K562 (cell line): ENCODE results near the gene ELF3. TPM values are rescaled to one million over a fixed set of nuclear protein-coding genes. Genes with fewer than 3 reads are reported as not detected.

Source experiments
- ARNT ChIP-seq, 2 experiments: fragments of 450-650 bp; IDR thresholded peaks; 2 replicates each; pipeline ENCODE4 v1.6.1; 2016; ENCODE audit warnings: mild to moderate bottlenecking in 1 of 2
- ATF7 ChIP-seq: fragments of 450-650 bp; IDR thresholded peaks from 2 replicates; pipeline ENCODE4 v1.7.1; 2014; ENCODE audit warnings: mild to moderate bottlenecking, moderate library complexity
- CHAMP1 ChIP-seq: fragments of 450-650 bp; IDR thresholded peaks from 2 replicates; pipeline ENCODE4 v1.6.1; 2016; ENCODE audit warnings: mild to moderate bottlenecking
- CREB5 ChIP-seq: fragments of 250-450 bp; sonication (Bioruptor Pico); IDR thresholded peaks from 2 replicates; pipeline ENCODE4 v1.5.0; 2020; ENCODE audit warnings: mild to moderate bottlenecking
- EP400 ChIP-seq: fragments of 450-650 bp; IDR thresholded peaks from 2 replicates; pipeline ENCODE4 v1.6.1; 2017; ENCODE audit warnings: antibody characterized with exemption, mild to moderate bottlenecking, moderate library complexity
- HLTF ChIP-seq: fragments of 450-650 bp; IDR thresholded peaks from 2 replicates; pipeline ENCODE4 v1.6.1; 2016
- IFI16 ChIP-seq: fragments of 250-450 bp; sonication (Bioruptor Pico); IDR thresholded peaks from 2 replicates; pipeline ENCODE4 v2.1.2; 2022; ENCODE audit warnings: mild to moderate bottlenecking, inconsistent platforms
- RBM14 ChIP-seq: fragments of 200-400 bp; formaldehyde crosslinking; IDR thresholded peaks from 2 replicates; pipeline ENCODE4 v1.6.1; 2018; ENCODE audit warnings: low read depth, mild to moderate bottlenecking, low read length, moderate library complexity, borderline replicate concordance; ENCODE audit not compliant: insufficient read depth
- TAL1 ChIP-seq: fragments of 450-650 bp; IDR thresholded peaks from 2 replicates; pipeline ENCODE4 v1.6.1; 2016; ENCODE audit warnings: mild to moderate bottlenecking
- ZBTB49 ChIP-seq: sonication (generic); formaldehyde crosslinking; IDR thresholded peaks from 2 replicates; pipeline ENCODE4 v1.8.0; 2022; ENCODE audit warnings: missing genetic modification reagents, mild to moderate bottlenecking, borderline replicate concordance
- ZFX ChIP-seq: sonication (generic); formaldehyde crosslinking; IDR thresholded peaks from 2 replicates; pipeline ENCODE4 v1.8.0; 2022; ENCODE audit warnings: mild to moderate bottlenecking, missing genetic modification reagents, moderate library complexity
- ZNF165 ChIP-seq: fragments of 250-450 bp; sonication (Bioruptor Pico); IDR thresholded peaks from 2 replicates; pipeline ENCODE4 v1.4.0; 2020; ENCODE audit warnings: borderline replicate concordance
- ZNF175 ChIP-seq: fragments of 200-800 bp; sonication (Bioruptor generic); IDR thresholded peaks from 2 replicates; pipeline ENCODE4 v1.6.1; 2016; ENCODE audit warnings: low read depth, mild to moderate bottlenecking, missing genetic modification characterization, missing compliant biosample characterization
- ZNF778 ChIP-seq: fragments of 450-650 bp; formaldehyde crosslinking; IDR thresholded peaks from 2 replicates; pipeline ENCODE4 v1.4.0; 2020; ENCODE audit warnings: mild to moderate bottlenecking, moderate library complexity
- ZNF830 ChIP-seq: fragments of 250-450 bp; sonication (Bioruptor Pico); IDR thresholded peaks from 2 replicates; pipeline ENCODE4 v1.5.0; 2021; ENCODE audit warnings: mild to moderate bottlenecking
- polyA plus RNA-seq, 8 experiments: library from polyadenylated mRNA; depleted of rRNA in 4 of 8; stranded (reverse) in 5 of 8; unstranded in 3 of 8; fragments of >200 nt; fragmentation: Nextera tagmentation in 2 of 8; fragmentation: Illumina TruSeq in 1 of 8; extraction: Ambion mirVana in 2 of 8; extraction: Trizol in 1 of 8; gene quantifications; 2 replicates each; pipeline versions ENCODE4 v1.2.1 to v1.2.3, GENCODE V29; 2011 to 2014; ENCODE audit warnings: inconsistent platforms in 1 of 8, missing spikeins in 1 of 8
- total RNA-seq, 7 experiments: library from RNA; depleted of rRNA in 6 of 7; stranded (reverse); fragments of >200 nt in 6 of 7; fragmentation: Illumina TruSeq in 2 of 7; extraction: Trizol in 2 of 7; gene quantifications; 2 replicates each; pipeline versions ENCODE4 v1.2.1 to v1.2.3, GENCODE V29; 2011 to 2021; ENCODE audit warnings: low replicate concordance in 1 of 7
- TF ChIP-seq, protein P1 (sequence below): sonication (generic); formaldehyde crosslinking; IDR thresholded peaks from 2 replicates; pipeline ENCODE4 v1.8.1; 2023; ENCODE audit warnings: mild to moderate bottlenecking, missing genetic modification reagents, moderate library complexity
- TF ChIP-seq, protein P2 (sequence below): fragments of 250-450 bp; sonication (Bioruptor Pico); IDR thresholded peaks from 2 replicates; pipeline ENCODE4 v1.9.0; 2021; ENCODE audit warnings: mild to moderate bottlenecking, inconsistent platforms

ELF3 gene
- total and polyA plus RNA-seq, 9 of the 15 experiments (the other 6 are each of a cell fraction or from before 2014, with no cell fraction given), result 0.03 to 1.2 (median 0.07) TPM; not detected in 4

- TF ChIP-seq CREB5 (CRISPR knock-in tag), result no peak
- TF ChIP-seq CHAMP1, result no peak
- peak; percentile 84 for TF ChIP-seq HLTF
- peak; percentile 99 for TF ChIP-seq ZFX
- no peak for TF ChIP-seq ZNF778 (CRISPR knock-in tag)
- TF ChIP-seq ATF7, result peak; percentile 70; the same call in 1 of the 2 replicates
- TF ChIP-seq IFI16 (CRISPR knock-in tag), result no peak
- TF ChIP-seq EP400, result peak; percentile 85; the same call in 1 of the 2 replicates
- TF ChIP-seq, protein P1, sequence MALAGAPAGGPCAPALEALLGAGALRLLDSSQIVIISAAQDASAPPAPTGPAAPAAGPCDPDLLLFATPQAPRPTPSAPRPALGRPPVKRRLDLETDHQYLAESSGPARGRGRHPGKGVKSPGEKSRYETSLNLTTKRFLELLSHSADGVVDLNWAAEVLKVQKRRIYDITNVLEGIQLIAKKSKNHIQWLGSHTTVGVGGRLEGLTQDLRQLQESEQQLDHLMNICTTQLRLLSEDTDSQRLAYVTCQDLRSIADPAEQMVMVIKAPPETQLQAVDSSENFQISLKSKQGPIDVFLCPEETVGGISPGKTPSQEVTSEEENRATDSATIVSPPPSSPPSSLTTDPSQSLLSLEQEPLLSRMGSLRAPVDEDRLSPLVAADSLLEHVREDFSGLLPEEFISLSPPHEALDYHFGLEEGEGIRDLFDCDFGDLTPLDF (CRISPR knock-in tag), result peak; percentile 77; the same call in 1 of the 2 replicates
- TF ChIP-seq, protein P2, sequence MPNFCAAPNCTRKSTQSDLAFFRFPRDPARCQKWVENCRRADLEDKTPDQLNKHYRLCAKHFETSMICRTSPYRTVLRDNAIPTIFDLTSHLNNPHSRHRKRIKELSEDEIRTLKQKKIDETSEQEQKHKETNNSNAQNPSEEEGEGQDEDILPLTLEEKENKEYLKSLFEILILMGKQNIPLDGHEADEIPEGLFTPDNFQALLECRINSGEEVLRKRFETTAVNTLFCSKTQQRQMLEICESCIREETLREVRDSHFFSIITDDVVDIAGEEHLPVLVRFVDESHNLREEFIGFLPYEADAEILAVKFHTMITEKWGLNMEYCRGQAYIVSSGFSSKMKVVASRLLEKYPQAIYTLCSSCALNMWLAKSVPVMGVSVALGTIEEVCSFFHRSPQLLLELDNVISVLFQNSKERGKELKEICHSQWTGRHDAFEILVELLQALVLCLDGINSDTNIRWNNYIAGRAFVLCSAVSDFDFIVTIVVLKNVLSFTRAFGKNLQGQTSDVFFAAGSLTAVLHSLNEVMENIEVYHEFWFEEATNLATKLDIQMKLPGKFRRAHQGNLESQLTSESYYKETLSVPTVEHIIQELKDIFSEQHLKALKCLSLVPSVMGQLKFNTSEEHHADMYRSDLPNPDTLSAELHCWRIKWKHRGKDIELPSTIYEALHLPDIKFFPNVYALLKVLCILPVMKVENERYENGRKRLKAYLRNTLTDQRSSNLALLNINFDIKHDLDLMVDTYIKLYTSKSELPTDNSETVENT (CRISPR knock-in tag), result peak; percentile 67; the same call in 1 of the 2 replicates
- no peak for TF ChIP-seq ZNF175 (CRISPR knock-in tag)
- peak; percentile 63; the same call in 1 of the 2 replicates for TF ChIP-seq ZNF165
- no peak for TF ChIP-seq ZBTB49 (CRISPR knock-in tag)
- no peak for TF ChIP-seq TAL1
- 0 out of 2 replicates have a peak, but pooled peaks have one; percentile 30 for TF ChIP-seq RBM14
- TF ChIP-seq ZNF830 (CRISPR knock-in tag), result peak; percentile 78; the same call in 1 of the 2 replicates
- no peak for TF ChIP-seq ARNT (IDR thresholded peaks at IDR 0.05)
Observed at GRCh38 chr1:201982623-201983379, 27.6 kb upstream of the ELF3 start, which contains the start of gene RNPEP (continued).
